Transverse colon (tissue), 3 donors: ENCODE data around the gene ZDHHC7.

ENCODE experiments used
- EP300 ChIP-seq: sonication (generic); formaldehyde crosslinking; IDR thresholded peaks from one replicate; pipeline ENCODE4 v1.6.1; 2017; ENCODE audit warnings: antibody characterized with exemption, low read depth
- POLR2A ChIP-seq: fragments of 450-650 bp; IDR thresholded peaks from one replicate; pipeline ENCODE4 v1.6.1; 2016; ENCODE audit warnings: antibody characterized with exemption, mild to moderate bottlenecking, moderate library complexity
- TF ChIP-seq, protein P1 (sequence below), 5 experiments: fragments of 200-600 bp in 3 of 5; fragments of 450-650 bp in 2 of 5; sonication (generic) in 3 of 5; IDR thresholded peaks; 1 replicate in 2 of 5; 2 replicates in 3 of 5; pipeline ENCODE4 v1.5.1; 2016 to 2017; ENCODE audit warnings: antibody characterized with exemption in 5 of 5, inconsistent platforms in 3 of 5, mild to moderate bottlenecking in 2 of 5, moderate library complexity in 1 of 5

DNA sequence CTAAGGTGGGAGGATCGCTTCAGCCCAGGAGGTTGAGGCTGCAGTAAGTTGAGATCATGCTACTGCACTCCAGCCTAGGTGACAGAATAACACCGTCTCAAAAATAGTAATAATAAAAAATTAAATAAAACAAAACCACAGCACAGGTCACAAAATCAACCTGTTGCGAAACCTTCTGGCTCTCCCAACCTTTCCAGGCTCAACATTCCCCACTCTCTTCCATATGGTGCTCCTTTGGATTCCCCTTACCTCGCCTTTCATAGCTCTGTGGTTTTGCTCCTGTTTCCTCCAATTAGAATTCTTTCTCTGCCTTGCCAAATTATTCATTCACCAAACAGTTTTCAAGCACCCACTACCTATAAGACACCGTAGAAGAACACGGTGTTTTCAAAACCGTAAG is 4.7 kb downstream of the ZDHHC7 start:
- no peak for TF ChIP-seq EP300
- TF ChIP-seq POLR2A = no peak
- TF ChIP-seq, protein P1, sequence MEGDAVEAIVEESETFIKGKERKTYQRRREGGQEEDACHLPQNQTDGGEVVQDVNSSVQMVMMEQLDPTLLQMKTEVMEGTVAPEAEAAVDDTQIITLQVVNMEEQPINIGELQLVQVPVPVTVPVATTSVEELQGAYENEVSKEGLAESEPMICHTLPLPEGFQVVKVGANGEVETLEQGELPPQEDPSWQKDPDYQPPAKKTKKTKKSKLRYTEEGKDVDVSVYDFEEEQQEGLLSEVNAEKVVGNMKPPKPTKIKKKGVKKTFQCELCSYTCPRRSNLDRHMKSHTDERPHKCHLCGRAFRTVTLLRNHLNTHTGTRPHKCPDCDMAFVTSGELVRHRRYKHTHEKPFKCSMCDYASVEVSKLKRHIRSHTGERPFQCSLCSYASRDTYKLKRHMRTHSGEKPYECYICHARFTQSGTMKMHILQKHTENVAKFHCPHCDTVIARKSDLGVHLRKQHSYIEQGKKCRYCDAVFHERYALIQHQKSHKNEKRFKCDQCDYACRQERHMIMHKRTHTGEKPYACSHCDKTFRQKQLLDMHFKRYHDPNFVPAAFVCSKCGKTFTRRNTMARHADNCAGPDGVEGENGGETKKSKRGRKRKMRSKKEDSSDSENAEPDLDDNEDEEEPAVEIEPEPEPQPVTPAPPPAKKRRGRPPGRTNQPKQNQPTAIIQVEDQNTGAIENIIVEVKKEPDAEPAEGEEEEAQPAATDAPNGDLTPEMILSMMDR (IDR thresholded peaks at IDR 0.05) = no peak
